Endothelial cell of umbilical vein (primary cell): ENCODE data around the gene HENMT1. TPM values are rescaled to one million over a fixed set of nuclear protein-coding genes. Genes with fewer than 3 reads are reported as not detected.

Experiments
- BruUV-seq: library from RNA; stranded (reverse); fragments of 400-500 nt; replicated peaks from 2 replicates; lab custom pipeline; 2021; lab: Mats Ljungman, UMichigan
- CTCF ChIA-PET: fragments of 300-600, 350-600 bp; sonication (Branson Sonifier 250); formaldehyde crosslinking; loops from one replicate; lab custom pipeline; 2021; ENCODE audit warnings: antibody characterized with exemption, inconsistent platforms; lab: Charles Lee
- POLR2A ChIA-PET: fragments of 300-600, 350-600 bp; sonication (Branson Sonifier 250); formaldehyde crosslinking; loops from one replicate; lab custom pipeline; 2021; ENCODE audit warnings: antibody characterized with exemption, inconsistent platforms; lab: Charles Lee
- DNase-seq: peaks from one replicate; pipeline ENCODE4 v3.0.0-alpha.2; 2011; ENCODE audit warnings: low read depth, low spot score
- FAIRE-seq: peaks from 2 replicates; lab custom pipeline; 2011; peaks lifted over from hg19 to GRCh38; lab: Jason Lieb, UNC
- H2AFZ ChIP-seq: 2 replicates; pipeline ENCODE4 v1.6.0; 2012; ENCODE audit warnings: low read depth, low read length, control low read depth, inconsistent platforms
- H3K27ac ChIP-seq: 2 replicates; pipeline ENCODE4 v1.5.1; 2011; ENCODE audit warnings: low read depth, mild to moderate bottlenecking, control low read depth, low read length, moderate library complexity; ENCODE audit not compliant: insufficient read depth
- H3K27me3 ChIP-seq, 2 experiments: 2 replicates each; pipeline versions ENCODE4 v1.6.0 to v1.6.1; 2011; ENCODE audit warnings: low read length in 2 of 2, mixed read lengths in 1 of 2; ENCODE audit not compliant: control insufficient read depth in 2 of 2, insufficient read depth in 2 of 2
- H3K36me3 ChIP-seq, 2 experiments: 2 replicates in 1 of 2; 3 replicates in 1 of 2; pipeline ENCODE4 v1.5.1; 2011; ENCODE audit warnings: low read length in 2 of 2, mild to moderate bottlenecking in 1 of 2, moderate library complexity in 1 of 2; ENCODE audit not compliant: control insufficient read depth in 2 of 2, insufficient read depth in 2 of 2; ENCODE audit errors: extremely low read depth in 1 of 2
- H3K4me1 ChIP-seq: 3 replicates; pipeline ENCODE4 v1.5.1; 2011; ENCODE audit warnings: mild to moderate bottlenecking, low read length; ENCODE audit not compliant: control insufficient read depth, insufficient read depth; ENCODE audit errors: extremely low read depth
- H3K4me2 ChIP-seq: 2 replicates; pipeline ENCODE4 v1.6.1; 2011; ENCODE audit warnings: low read length, control low read depth, mixed read lengths; ENCODE audit not compliant: insufficient read depth
- H3K4me3 ChIP-seq, 3 experiments: fragments of 200-600 bp in 1 of 3; sonication (generic), shearing (Covaris generic) in 1 of 3; replicated peaks in 1 of 3; 2 replicates each; pipeline ENCODE4 v1.5.1; 2011 to 2016; ENCODE audit warnings: control low read depth in 3 of 3, low read length in 3 of 3, mild to moderate bottlenecking in 2 of 3, inconsistent platforms in 1 of 3, low read depth in 1 of 3, moderate library complexity in 1 of 3; ENCODE audit not compliant: insufficient read depth in 1 of 3
- H3K79me2 ChIP-seq: 2 replicates; pipeline ENCODE4 v1.6.0; 2012; ENCODE audit warnings: low read length, inconsistent platforms; ENCODE audit not compliant: control insufficient read depth, insufficient read depth
- H3K9ac ChIP-seq: replicated peaks from 2 replicates; pipeline ENCODE3; 2011; ENCODE audit warnings: low read length, control low read depth; ENCODE audit not compliant: insufficient read depth; ENCODE audit errors: extremely low read depth
- H3K9me1 ChIP-seq: replicated peaks from 3 replicates; pipeline ENCODE4 v1.6.0; 2011; ENCODE audit warnings: mild to moderate bottlenecking, low read length; ENCODE audit not compliant: control insufficient read depth, insufficient read depth; ENCODE audit errors: extremely low read depth
- H3K9me3 ChIP-seq: replicated peaks from 2 replicates; pipeline ENCODE4 v1.5.1; 2012; ENCODE audit warnings: low read length, inconsistent platforms; ENCODE audit not compliant: control insufficient read depth, insufficient read depth
- H4K20me1 ChIP-seq: replicated peaks from 2 replicates; pipeline ENCODE3; 2011; ENCODE audit warnings: mild to moderate bottlenecking, low read length; ENCODE audit not compliant: control insufficient read depth, insufficient read depth; ENCODE audit errors: extremely low read depth
- CTCF ChIP-seq, 2 donors: IDR thresholded peaks; 1 replicate in 1 of 2; 2 replicates in 1 of 2; pipeline ENCODE4 v1.5.1; 2011; ENCODE audit warnings: low read length in 2 of 2, mild to moderate bottlenecking in 2 of 2, moderate library complexity in 2 of 2, control low read depth in 1 of 2, inconsistent platforms in 1 of 2, low read depth in 1 of 2; ENCODE audit not compliant: insufficient read depth in 1 of 2; ENCODE audit errors: extremely low read depth in 1 of 2
- GATA2 ChIP-seq: IDR thresholded peaks from 2 replicates; pipeline ENCODE4 v1.7.0; 2011; ENCODE audit warnings: low read depth, mild to moderate bottlenecking, moderate library complexity, mixed read lengths, low read length; ENCODE audit not compliant: insufficient read length, insufficient read depth
- JUN ChIP-seq: IDR thresholded peaks from 2 replicates; pipeline ENCODE4 v1.6.1; 2011; ENCODE audit warnings: borderline replicate concordance, low read depth; ENCODE audit not compliant: insufficient read length, insufficient read depth
- MYC ChIP-seq: IDR thresholded peaks from one replicate; pipeline ENCODE4 v1.6.1; 2011; ENCODE audit warnings: mild to moderate bottlenecking, low read depth, low read length
- POLR2AphosphoS5 ChIP-seq: IDR thresholded peaks from 2 replicates; pipeline ENCODE4 v1.6.1; 2012; ENCODE audit warnings: low read depth, mild to moderate bottlenecking, control low read depth, low read length, moderate library complexity; ENCODE audit not compliant: insufficient read depth
- dilution Hi-C: fragments of 300-500 bp; cut with MboI; formaldehyde crosslinking; loops from one replicate; pipeline ENCODE4 v1.15.0; 2019; ENCODE audit warnings: low sequenced_read_pairs; ENCODE audit not compliant: extremely low pct_ligation_motif_present
- intact Hi-C: fragments of 100-400 bp; cut with micrococcal nuclease; formaldehyde crosslinking; loops from one replicate; pipeline ENCODE4 v1.10.0; 2022
- polyA plus RNA-seq, 4 experiments: library from polyadenylated mRNA; depleted of rRNA in 3 of 4; stranded (reverse) in 3 of 4; unstranded in 1 of 4; fragments of >200 nt; gene quantifications; 2 replicates each; pipeline versions ENCODE4 v1.2.1 to v1.2.3, GENCODE V29; 2011 to 2012; ENCODE audit warnings: missing spikeins in 1 of 4
- total RNA-seq: library from RNA; stranded (reverse); gene quantifications from 2 replicates; pipeline ENCODE4 v1.2.3, GENCODE V29; 2021

Gene HENMT1
- total and polyA plus RNA-seq, 2 donors (not counting 3 experiments of a cell fraction or from before 2014, with no cell fraction given): 4.4 to 4.5 TPM

- dilution Hi-C loops: no loop called here
- ChIA-PET POLR2A (no interaction called here), CTCF (interaction anchor here (1.0 to 5.8 kb wide), 3 partner anchors 15 to 135 kb away, joined by 3 to 340 read pairs (median 106); partner anchors contain the start of genes EEIG2 and HENMT1)
- Histone ChIP-seq H2AFZ (no peak overlapping the region), H3K9me1 (no peaks in the 10 kb centered on the region), H3K9ac (no peak overlapping the region), H3K4me1 (no peaks in the 10 kb centered on the region), H3K9me3 (no peaks in the 10 kb centered on the region), H3K4me2 (no peak overlapping the region), H3K4me3 (no peak overlapping the region), H3K36me3 (no peaks in the 10 kb centered on the region), H3K27ac (no peak overlapping the region), H3K79me2 (no peaks in the 10 kb centered on the region), H4K20me1 (no peaks in the 10 kb centered on the region), H3K27me3 (no peaks in the 10 kb centered on the region)
- intact Hi-C loops: loop anchor here (5.0 kb wide), 1 partner anchor 252 kb away; no protein-coding TSS in a partner anchor
- DNase-seq (no peak), FAIRE-seq (no peak)
- no TSS peak for BruUV-seq
- no peak for TF ChIP-seq MYC
- TF ChIP-seq GATA2: no peak
- no peak for TF ChIP-seq JUN
- TF ChIP-seq CTCF (IDR thresholded peaks at IDR 0.05; ENCODE audit: extremely low read depth in 1 of 2, insufficient read depth in 1 of 2, low read depth in 1 of 2, low read length in 2 of 2): no peak
- no peak for TF ChIP-seq POLR2AphosphoS5
Observed at GRCh38 chr1:108645564-108646184, 15.2 kb downstream of the HENMT1 start.
